Tibial nerve (tissue), 3 donors: ENCODE data around the gene CDH16.

ENCODE experiments used
- CTCF ChIP-seq, 5 experiments: fragments of 200-600 bp in 3 of 5; fragments of 450-650 bp in 2 of 5; sonication (generic) in 3 of 5; IDR thresholded peaks; one replicate each; pipeline ENCODE4 v1.5.1; 2016 to 2019; ENCODE audit warnings: antibody characterized with exemption in 5 of 5, mild to moderate bottlenecking in 3 of 5, moderate library complexity in 2 of 5
- POLR2A ChIP-seq, 2 donors: fragments of 450-650 bp; IDR thresholded peaks; one replicate each; pipeline ENCODE4 v1.6.1; 2017; ENCODE audit warnings: antibody characterized with exemption in 2 of 2, mild to moderate bottlenecking in 2 of 2, moderate library complexity in 2 of 2

DNA sequence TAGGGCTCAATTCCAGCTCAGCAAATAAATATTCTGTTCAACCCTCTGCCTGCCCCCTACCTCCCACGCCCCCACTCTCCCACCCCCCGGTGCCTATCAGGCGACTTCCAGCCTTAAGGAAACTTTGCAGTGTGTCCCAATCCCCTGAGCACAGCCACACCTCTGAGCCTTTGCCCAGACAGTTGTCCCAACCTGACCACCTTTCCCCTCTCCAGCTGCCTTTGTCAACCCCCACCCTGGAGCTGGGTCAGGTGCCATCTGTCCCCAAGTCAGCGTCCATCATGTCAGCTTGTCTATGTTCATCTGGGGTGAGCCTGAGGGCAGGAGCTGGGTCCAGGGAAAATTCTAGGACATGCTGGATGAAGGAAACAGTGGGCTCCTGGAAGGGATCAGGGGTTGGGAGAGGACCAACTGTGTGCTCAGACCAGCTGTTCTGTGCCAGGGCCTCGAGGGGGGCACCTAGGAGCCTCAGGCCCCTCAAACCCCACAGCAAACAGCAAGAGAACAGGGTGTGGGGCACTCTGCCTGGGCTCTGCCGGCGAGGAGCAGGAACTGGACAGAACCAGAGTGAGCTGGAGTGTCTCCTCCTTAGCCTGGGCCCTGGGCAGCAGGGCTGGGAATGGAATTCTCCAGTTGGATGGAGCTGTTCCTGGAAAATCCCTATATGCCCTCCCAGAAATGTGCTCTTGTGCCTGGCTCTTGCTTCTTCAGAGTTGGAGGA is 17.8 kb downstream of the CDH16 start:
- TF ChIP-seq CTCF (IDR thresholded peaks at IDR 0.05) = no peak
- no peak for TF ChIP-seq POLR2A (IDR thresholded peaks at IDR 0.05)
